Keratinocyte (primary cell): ENCODE measurements around the gene NAAA. TPM values are rescaled to one million over a fixed set of nuclear protein-coding genes. Genes with fewer than 3 reads are reported as not detected.

Experiments
- DNase-seq: peaks from one replicate; pipeline ENCODE4 v3.0.0-alpha.2; 2011; ENCODE audit warnings: low read depth, missing footprints, low spot score
- FAIRE-seq: peaks from 2 replicates; lab custom pipeline; 2011; peaks lifted over from hg19 to GRCh38; lab: Jason Lieb, UNC
- H2AFZ ChIP-seq: 2 replicates; pipeline ENCODE4 v1.6.0; 2012; ENCODE audit warnings: low read length, control low read depth, inconsistent platforms; ENCODE audit not compliant: control insufficient read depth
- H3K27ac ChIP-seq: 2 replicates; pipeline ENCODE4 v1.5.1; 2011; ENCODE audit warnings: low read length; ENCODE audit not compliant: control insufficient read depth, insufficient read depth
- H3K27me3 ChIP-seq: 3 replicates; pipeline ENCODE4 v1.6.0; 2011; ENCODE audit warnings: low read length; ENCODE audit not compliant: control insufficient read depth, insufficient read depth; ENCODE audit errors: extremely low read depth
- H3K36me3 ChIP-seq, 2 experiments: 2 replicates in 1 of 2; 3 replicates in 1 of 2; pipeline ENCODE4 v1.5.1; 2011; ENCODE audit warnings: low read length in 2 of 2, mild to moderate bottlenecking in 1 of 2; ENCODE audit not compliant: control insufficient read depth in 2 of 2, insufficient read depth in 2 of 2; ENCODE audit errors: extremely low read depth in 1 of 2
- H3K4me1 ChIP-seq: 3 replicates; pipeline ENCODE4 v1.5.1; 2011; ENCODE audit warnings: low read length; ENCODE audit not compliant: control insufficient read depth, insufficient read depth; ENCODE audit errors: extremely low read depth
- H3K4me2 ChIP-seq: 3 replicates; pipeline ENCODE4 v1.6.0; 2011; ENCODE audit warnings: low read depth, low read length; ENCODE audit not compliant: control insufficient read depth, insufficient read depth; ENCODE audit errors: extremely low read depth
- H3K4me3 ChIP-seq, 3 experiments: fragments of 200-600 bp in 1 of 3; sonication (generic) in 1 of 3; 2 replicates in 2 of 3; 3 replicates in 1 of 3; pipeline ENCODE4 v1.5.1; 2011 to 2016; ENCODE audit warnings: low read length in 3 of 3, mild to moderate bottlenecking in 3 of 3, control low read depth in 2 of 3, inconsistent platforms in 1 of 3, low read depth in 1 of 3, mixed read lengths in 1 of 3, mixed run types in 1 of 3, moderate library complexity in 1 of 3; ENCODE audit not compliant: control insufficient read depth in 2 of 3, insufficient read depth in 2 of 3; ENCODE audit errors: extremely low read depth in 1 of 3
- H3K79me2 ChIP-seq: 2 replicates; pipeline ENCODE4 v1.6.0; 2012; ENCODE audit warnings: low read length; ENCODE audit not compliant: control insufficient read depth, insufficient read depth
- H3K9ac ChIP-seq: 3 replicates; pipeline ENCODE4 v1.6.0; 2011; ENCODE audit warnings: low read length; ENCODE audit not compliant: control insufficient read depth, insufficient read depth; ENCODE audit errors: extremely low read depth
- H3K9me1 ChIP-seq: 3 replicates; pipeline ENCODE4 v1.6.0; 2011; ENCODE audit warnings: low read length; ENCODE audit not compliant: control insufficient read depth, insufficient read depth; ENCODE audit errors: extremely low read depth
- H3K9me3 ChIP-seq: 2 replicates; pipeline ENCODE4 v1.5.1; 2012; ENCODE audit warnings: low read depth, low read length; ENCODE audit not compliant: control insufficient read depth
- H4K20me1 ChIP-seq: 3 replicates; pipeline ENCODE4 v1.6.0; 2011; ENCODE audit warnings: low read length; ENCODE audit not compliant: control insufficient read depth, insufficient read depth; ENCODE audit errors: extremely low read depth
- EZH2 ChIP-seq: IDR thresholded peaks from one replicate; pipeline ENCODE4 v1.6.1; 2012; ENCODE audit warnings: inconsistent platforms, mild to moderate bottlenecking, low read length, moderate library complexity
- dilution Hi-C: fragments of 300-500 bp; cut with MboI; formaldehyde crosslinking; loops from one replicate; pipeline ENCODE4 v1.7.0; 2020; ENCODE audit warnings: low sequenced_read_pairs; ENCODE audit not compliant: extremely low pct_ligation_motif_present
- polyA plus RNA-seq, 5 experiments: library from polyadenylated mRNA; depleted of rRNA in 3 of 5; stranded (reverse) in 3 of 5; stranded (forward) in 1 of 5; unstranded in 1 of 5; fragments of >200 nt; gene quantifications; 1 replicate in 1 of 5; 2 replicates in 3 of 5; 3 replicates in 1 of 5; pipeline versions ENCODE4 v1.2.1 to v1.2.3, GENCODE V29; 2011 to 2012; ENCODE audit warnings: missing spikeins in 2 of 5, low read depth in 1 of 5, low replicate concordance in 1 of 5
- TF ChIP-seq, protein P1 (sequence below), 3 experiments: IDR thresholded peaks in 1 of 3; conservative IDR thresholded peaks in 1 of 3; optimal IDR thresholded peaks in 1 of 3; 2 replicates in 2 of 3; 3 replicates in 1 of 3; pipeline versions ENCODE3 to v1.5.1; 2011; ENCODE audit warnings: low read length in 3 of 3, mild to moderate bottlenecking in 3 of 3, moderate library complexity in 2 of 3, control low read depth in 1 of 3, inconsistent platforms in 1 of 3; ENCODE audit not compliant: insufficient read depth in 2 of 3; ENCODE audit errors: extremely low read depth in 1 of 3

NAAA gene
- polyA plus RNA-seq, 1 donor (not counting 4 experiments of a cell fraction or from before 2014, with no cell fraction given): 12.2 TPM

- Histone ChIP-seq H3K79me2 (no peaks in the 10 kb centered on the region), H3K36me3 (no peaks in the 10 kb centered on the region), H3K27ac (no peak overlapping the region), H2AFZ (no peak overlapping the region), H3K4me2 (no peak overlapping the region), H3K4me3 (no peak overlapping the region), H3K27me3 (no peaks in the 10 kb centered on the region), H4K20me1 (no peaks in the 10 kb centered on the region), H3K4me1 (no peaks in the 10 kb centered on the region), H3K9me3 (no peaks in the 10 kb centered on the region), H3K9me1 (no peaks in the 10 kb centered on the region), H3K9ac (no peak overlapping the region)
- no peak for FAIRE-seq
- no peak for DNase-seq
- TF ChIP-seq, protein P1, sequence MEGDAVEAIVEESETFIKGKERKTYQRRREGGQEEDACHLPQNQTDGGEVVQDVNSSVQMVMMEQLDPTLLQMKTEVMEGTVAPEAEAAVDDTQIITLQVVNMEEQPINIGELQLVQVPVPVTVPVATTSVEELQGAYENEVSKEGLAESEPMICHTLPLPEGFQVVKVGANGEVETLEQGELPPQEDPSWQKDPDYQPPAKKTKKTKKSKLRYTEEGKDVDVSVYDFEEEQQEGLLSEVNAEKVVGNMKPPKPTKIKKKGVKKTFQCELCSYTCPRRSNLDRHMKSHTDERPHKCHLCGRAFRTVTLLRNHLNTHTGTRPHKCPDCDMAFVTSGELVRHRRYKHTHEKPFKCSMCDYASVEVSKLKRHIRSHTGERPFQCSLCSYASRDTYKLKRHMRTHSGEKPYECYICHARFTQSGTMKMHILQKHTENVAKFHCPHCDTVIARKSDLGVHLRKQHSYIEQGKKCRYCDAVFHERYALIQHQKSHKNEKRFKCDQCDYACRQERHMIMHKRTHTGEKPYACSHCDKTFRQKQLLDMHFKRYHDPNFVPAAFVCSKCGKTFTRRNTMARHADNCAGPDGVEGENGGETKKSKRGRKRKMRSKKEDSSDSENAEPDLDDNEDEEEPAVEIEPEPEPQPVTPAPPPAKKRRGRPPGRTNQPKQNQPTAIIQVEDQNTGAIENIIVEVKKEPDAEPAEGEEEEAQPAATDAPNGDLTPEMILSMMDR (optimal IDR thresholded peaks at IDR 0.05 in 1 of 3, IDR thresholded peaks at IDR 0.05 in 1 of 3, conservative IDR thresholded peaks at IDR 0.05 in 1 of 3; ENCODE audit: extremely low read depth in 1 of 3, insufficient read depth in 2 of 3, low read length in 3 of 3): no peak
- no peak for TF ChIP-seq EZH2
- dilution Hi-C loops: no loop called here
Measured at GRCh38 chr4:75908555-75908954, 32.3 kb downstream of the NAAA start.

DNA sequence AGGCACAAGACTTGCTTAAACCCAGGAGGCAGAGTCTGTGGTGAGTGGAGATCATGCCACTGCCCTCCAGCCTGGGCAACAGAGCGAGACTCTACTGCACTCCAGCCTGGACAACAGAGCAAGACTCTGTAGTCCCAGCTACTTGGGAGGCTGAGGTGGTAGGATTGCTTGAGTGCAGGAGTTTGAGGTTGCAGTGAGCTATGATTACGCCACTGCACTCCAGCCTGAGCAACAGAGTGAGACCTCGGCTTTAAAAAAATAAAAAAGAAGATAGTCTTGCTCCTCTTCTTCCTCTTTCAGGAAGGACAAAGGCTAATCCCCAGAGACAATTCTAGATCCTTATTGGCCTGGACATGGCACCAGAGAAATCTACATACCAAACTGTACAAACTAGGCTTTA lies 32.8 kb downstream of the NAAA start:
- H2AFZ ChIP-seq: no peak overlapping the region
- dilution Hi-C loops: no loop called here
- H3K9me1 ChIP-seq: no peaks in the 10 kb centered on the region
- H3K27ac ChIP-seq: no peak overlapping the region
- H3K36me3 ChIP-seq: no peaks in the 10 kb centered on the region
- no peak for FAIRE-seq
- no peaks in the 10 kb centered on the region for H3K9me3 ChIP-seq
- no peak overlapping the region for H3K4me3 ChIP-seq
- H3K9ac ChIP-seq: no peak overlapping the region
- H3K79me2 ChIP-seq: no peaks in the 10 kb centered on the region
- no peaks in the 10 kb centered on the region for H3K27me3 ChIP-seq
- TF ChIP-seq, protein P1 (optimal IDR thresholded peaks at IDR 0.05 in 1 of 3, IDR thresholded peaks at IDR 0.05 in 1 of 3, conservative IDR thresholded peaks at IDR 0.05 in 1 of 3; ENCODE audit: extremely low read depth in 1 of 3, insufficient read depth in 2 of 3, low read length in 3 of 3): no peak
- no peak for TF ChIP-seq EZH2
- no peaks in the 10 kb centered on the region for H4K20me1 ChIP-seq
- H3K4me2 ChIP-seq: no peak overlapping the region
- H3K4me1 ChIP-seq: no peaks in the 10 kb centered on the region
- DNase-seq: no peak
